Tibial artery (tissue), 4 donors: Measurements from ENCODE around the gene EIF2B5.

Experiments
- DNase-seq, 2 donors: peaks; one replicate each; pipeline ENCODE4 v3.0.0-alpha.2; 2019
- H3K27ac ChIP-seq, 2 donors: fragments of 200-600 bp; sonication (generic) in 1 of 2; 1 replicate in 1 of 2; 2 replicates in 1 of 2; pipeline ENCODE4 v1.5.1; 2018 to 2019; ENCODE audit warnings: mild to moderate bottlenecking in 1 of 2
- H3K27me3 ChIP-seq, 2 donors: fragments of 200-600 bp; sonication (generic) in 1 of 2; one replicate each; pipeline versions ENCODE4 v1.5.1 to v1.6.0; 2016 to 2019
- H3K36me3 ChIP-seq, 3 donors: fragments of 200-600 bp; sonication (generic) in 2 of 3; one replicate each; pipeline ENCODE4 v1.5.1; 2016 to 2019; ENCODE audit warnings: mild to moderate bottlenecking in 2 of 3
- H3K4me1 ChIP-seq, 4 donors: fragments of 200-600 bp; sonication (generic) in 2 of 4; 1 replicate in 3 of 4; 2 replicates in 1 of 4; pipeline ENCODE4 v1.5.1; 2016 to 2019
- H3K4me3 ChIP-seq, 2 donors: fragments of 200-600 bp; sonication (generic) in 1 of 2; 1 replicate in 1 of 2; 2 replicates in 1 of 2; pipeline ENCODE4 v1.5.1; 2018 to 2019; ENCODE audit warnings: mild to moderate bottlenecking in 2 of 2
- H3K9me3 ChIP-seq, 3 donors: fragments of 200-600 bp; sonication (generic) in 1 of 3; one replicate each; pipeline ENCODE4 v1.5.1; 2016 to 2019
- CTCF ChIP-seq, 2 experiments: fragments of 200-600 bp in 1 of 2; fragments of 450-650 bp in 1 of 2; IDR thresholded peaks; one replicate each; pipeline ENCODE4 v1.5.1; 2017 to 2019; ENCODE audit warnings: antibody characterized with exemption in 2 of 2, mild to moderate bottlenecking in 1 of 2, moderate library complexity in 1 of 2
- intact Hi-C: fragments of 100-400 bp; cut with DNase I; formaldehyde crosslinking; loops from one replicate; pipeline ENCODE4 v1.15.0; 2023; ENCODE audit warnings: low total_unique reads

EIF2B5 gene

DNA sequence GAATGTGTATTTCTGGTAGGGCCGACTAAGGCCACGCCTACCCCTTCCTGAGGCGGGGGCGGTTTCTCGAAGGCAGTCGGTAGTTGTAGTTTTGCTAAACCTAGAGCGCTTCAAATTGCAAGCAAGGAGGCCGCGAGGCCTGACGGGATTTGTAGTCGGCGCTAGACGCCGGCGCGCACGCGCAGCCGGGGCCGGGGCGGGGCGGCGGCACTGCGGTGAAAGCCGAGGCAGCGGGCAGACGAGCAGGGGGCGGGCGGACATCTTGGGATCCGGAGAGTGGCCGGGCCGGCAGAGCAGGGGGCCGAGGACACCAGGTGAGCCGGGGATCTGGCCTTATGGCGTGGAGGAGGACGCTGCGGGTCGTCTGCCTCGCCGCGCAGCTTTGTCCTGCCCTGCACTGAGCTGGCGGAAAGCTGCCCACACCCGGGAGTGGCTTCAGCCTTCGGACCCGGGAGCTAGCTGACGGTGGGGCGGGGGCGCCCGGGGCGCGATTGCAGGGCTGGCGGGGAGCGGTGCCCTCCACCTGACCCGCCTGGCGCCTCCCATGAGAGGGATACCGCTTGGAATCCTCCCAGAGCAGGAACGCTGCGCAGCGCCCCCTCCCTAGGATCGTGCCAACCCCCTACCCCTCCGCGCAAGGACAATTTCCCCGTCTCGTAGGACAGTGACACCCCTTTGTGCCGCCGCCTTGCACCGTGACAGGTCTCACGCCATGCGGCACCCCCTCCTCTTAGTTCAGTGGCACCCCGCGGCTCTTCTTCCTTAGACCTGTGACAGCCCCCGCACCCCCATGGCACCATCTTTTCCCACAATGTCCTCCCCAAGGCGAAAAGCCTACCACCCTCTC, 39.7 kb downstream of the EIF2B5 start, which contains the start of gene AP2M1:
Gene AP2M1 (plus strand): TSS at position 210 of the 847 bp plus-strand sequence. CDS start 2,139 bp downstream, outside the sequence.
- no peak for TF ChIP-seq CTCF (IDR thresholded peaks at IDR 0.05)
- intact Hi-C loops, result loop anchor here (2.0 kb wide), 2 partner anchors 20 to 74 kb away; partner anchors contain the start of genes ALG3, DVL3 and EEF1AKMT4
- Histone ChIP-seq H3K4me3 (peak within 1 kb of the TSS; percentile 95 to 100), H3K27ac (peak within 1 kb of the TSS; percentile 97 to 99), H3K36me3 (peaks cover 43 to 65% (median 55%) of the 10 kb centered on the region in 3 donors), H3K27me3 (no peaks in the 10 kb centered on the region), H3K9me3 (no peaks in the 10 kb centered on the region), H3K4me1 (peaks cover 0 to 37% (median 28%) of the 10 kb centered on the region in 4 donors)
- DNase-seq, result peak; percentile 99

DNA sequence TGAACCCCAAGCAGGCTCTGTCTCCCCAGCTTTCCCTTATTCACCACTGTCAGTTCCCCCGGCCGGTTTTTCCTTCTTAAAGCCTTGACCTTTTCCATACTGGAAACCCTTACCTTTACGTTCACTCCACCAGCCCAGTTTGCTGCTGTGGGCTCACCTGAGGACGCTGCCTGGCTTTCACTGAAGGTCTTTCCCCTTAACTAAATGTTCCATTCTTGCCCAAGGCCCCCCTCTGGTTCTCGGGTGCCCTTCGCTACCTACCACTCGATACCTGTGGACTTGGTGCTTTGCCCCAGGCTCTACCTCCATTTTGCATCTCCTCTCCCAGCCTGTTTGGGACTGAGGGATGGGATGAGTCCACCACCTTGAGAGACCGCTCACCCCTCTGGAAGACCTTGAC, 40.3 kb downstream of the EIF2B5 start:
- DNase-seq, result no peak
- Histone ChIP-seq H3K4me3 (peak overlapping the region; percentile 95 to 100), H3K27me3 (no peaks in the 10 kb centered on the region), H3K4me1 (peaks cover 0 to 37% (median 28%) of the 10 kb centered on the region in 4 donors), H3K36me3 (peaks cover 44 to 65% (median 55%) of the 10 kb centered on the region in 3 donors), H3K27ac (peak overlapping the region; percentile 97 to 99), H3K9me3 (no peaks in the 10 kb centered on the region)
- intact Hi-C loops, result loop anchor here (2.0 kb wide), 2 partner anchors 21 to 73 kb away; partner anchors contain the start of genes ALG3, DVL3 and EEF1AKMT4
- no peak for TF ChIP-seq CTCF (IDR thresholded peaks at IDR 0.05)

DNA sequence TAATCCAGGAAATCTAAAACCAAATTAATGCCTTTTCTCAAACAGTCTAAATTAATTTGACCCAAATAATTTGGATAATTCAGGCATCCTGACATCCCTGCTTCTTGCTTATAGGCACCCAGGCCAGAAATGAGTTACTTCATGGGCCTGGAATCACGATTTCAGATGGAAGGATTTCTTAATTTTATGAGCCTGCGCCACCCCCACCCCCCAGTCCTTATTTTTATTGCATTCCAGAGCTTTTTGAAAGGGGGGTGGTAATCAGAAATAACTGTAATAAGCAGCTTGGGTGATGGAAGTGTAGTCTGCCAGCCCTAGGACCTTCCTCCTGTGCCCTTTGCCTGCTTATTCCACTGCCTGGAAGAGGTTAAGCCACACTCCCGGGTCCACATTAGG, 40.8 kb downstream of the EIF2B5 start:
- Histone ChIP-seq H3K4me3 (peak overlapping the region; percentile 95 to 100), H3K9me3 (no peaks in the 10 kb centered on the region), H3K27me3 (no peaks in the 10 kb centered on the region), H3K4me1 (peaks cover 0 to 37% (median 28%) of the 10 kb centered on the region in 4 donors), H3K36me3 (peaks cover 46 to 65% (median 55%) of the 10 kb centered on the region in 3 donors), H3K27ac (peak overlapping the region; percentile 97 to 99)
- DNase-seq, result no peak
- TF ChIP-seq CTCF (IDR thresholded peaks at IDR 0.05), result no peak
- intact Hi-C loops, result loop anchor here (2.0 kb wide), 2 partner anchors 21 to 73 kb away; partner anchors contain the start of genes ALG3, DVL3 and EEF1AKMT4

- Histone ChIP-seq H3K27ac (peak overlapping the region; percentile 97 to 99), H3K9me3 (no peaks in the 10 kb centered on the region), H3K4me3 (peak overlapping the region; percentile 95 to 100), H3K36me3 (peaks cover 46 to 65% (median 55%) of the 10 kb centered on the region in 3 donors), H3K27me3 (no peaks in the 10 kb centered on the region), H3K4me1 (peaks cover 0 to 37% (median 28%) of the 10 kb centered on the region in 4 donors)
- intact Hi-C loops, result no loop called here
- no peak for TF ChIP-seq CTCF (IDR thresholded peaks at IDR 0.05)
- peak; percentile 82 to 89 for DNase-seq
These were observed 41.5 kb downstream of the EIF2B5 start for GRCh38 chr3:184176377-184177330.

DNA sequence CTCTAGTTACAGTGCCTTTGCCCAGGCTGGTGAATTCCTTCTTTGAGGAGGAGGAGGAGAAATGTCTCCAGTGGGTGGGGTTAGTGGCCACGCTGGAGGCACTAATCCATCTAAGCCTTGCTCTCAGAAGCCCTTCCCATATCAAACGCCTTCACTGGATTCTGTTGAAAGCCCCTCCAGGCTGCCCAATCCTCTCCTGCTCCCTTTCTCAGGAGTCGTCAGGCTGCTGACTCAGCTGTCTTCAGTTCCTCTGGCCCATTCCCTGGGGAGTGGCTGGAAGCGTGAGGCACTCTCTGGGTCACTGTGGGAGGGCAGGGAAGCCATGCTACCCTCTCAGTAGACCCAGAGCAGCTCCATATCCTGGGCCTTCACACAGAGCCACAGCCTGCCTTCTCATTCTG, 42.2 kb downstream of the EIF2B5 start:
- H3K36me3 ChIP-seq, result peaks cover 50 to 65% (median 56%) of the 10 kb centered on the region in 3 donors

More for the DNA sequence above, 42.2 kb downstream of the EIF2B5 start:
- Histone ChIP-seq H3K9me3 (no peaks in the 10 kb centered on the region), H3K4me1 (peaks cover 0 to 37% (median 28%) of the 10 kb centered on the region in 4 donors), H3K4me3 (peak overlapping the region; percentile 95 to 100), H3K27me3 (no peaks in the 10 kb centered on the region), H3K27ac (peak overlapping the region; percentile 97 to 99)
- intact Hi-C loops, result no loop called here
- DNase-seq, result no peak
- no peak for TF ChIP-seq CTCF (IDR thresholded peaks at IDR 0.05)
